ENCODE results near the gene MT1A. TPM values are rescaled to one million over a fixed set of nuclear protein-coding genes. Genes with fewer than 3 reads are reported as not detected.

MT1A gene
- total RNA-seq = 3.9 and 8.8 TPM in 2 replicates

GRCh38 chr16:56637814-56638750 is at the start of gene MT1A:
Gene MT1A (plus strand): TSS chr16:56638666. CDS start chr16:56638739, 73 bp downstream.

GRCh38 chr16:56589141-56590039 is 49.1 kb upstream of the MT1A start, which contains the start of gene MT3:
Gene MT3 (plus strand): TSS chr16:56589528. CDS start chr16:56589591, 63 bp downstream.

GRCh38 chr16:56608043-56608875 is 30.2 kb upstream of the MT1A start, which contains the start of gene MT2A:
Gene MT2A (plus strand): TSS chr16:56608584. CDS start chr16:56608656, 72 bp downstream.

GRCh38 chr16:56625140-56625942 is 13.1 kb upstream of the MT1A start, which contains the start of gene MT1E:
Gene MT1E (plus strand): TSS chr16:56625781. CDS start chr16:56625852, 71 bp downstream.

GRCh38 chr16:56632156-56632847 is 6.2 kb upstream of the MT1A start, which contains the start of gene MT1M:
Gene MT1M (plus strand): TSS chr16:56632659. CDS start chr16:56632732, 73 bp downstream.

GRCh38 chr16:56651586-56651985 is 13.1 kb downstream of the MT1A start, which contains the start of gene MT1B:
Gene MT1B (plus strand): TSS chr16:56651886. CDS start chr16:56651954, 68 bp downstream.

GRCh38 chr16:56657555-56658326 is 19.3 kb downstream of the MT1A start, which contains the start of gene MT1F:
Gene MT1F (plus strand): TSS chr16:56657959. CDS start chr16:56658059, 100 bp downstream.

GRCh38 chr16:56667581-56668571 is 29.4 kb downstream of the MT1A start, which contains the start of gene MT1G:
Gene MT1G (minus strand): TSS chr16:56668065. CDS start chr16:56667993, 72 bp downstream.

GRCh38 chr16:56669005-56669839 is 30.8 kb downstream of the MT1A start, which contains the start of gene MT1H:
Gene MT1H (plus strand): TSS chr16:56669814. CDS start chr16:56669885, 71 bp downstream.

GRCh38 chr16:56681939-56682702 is 43.7 kb downstream of the MT1A start, which contains the start of gene MT1X:
Gene MT1X (plus strand): TSS chr16:56682470. CDS start chr16:56682541, 71 bp downstream.

Other genes starting within 250 kb of the MT1A start
- 291 and 426 TPM in 2 replicates for gene AMFR, start 213.1 kb upstream of the MT1A start, total RNA-seq
- 57.5 and 92.6 TPM in 2 replicates for gene NUDT21, start 187.3 kb upstream of the MT1A start, total RNA-seq
- 82.9 and 83.8 TPM in 2 replicates for gene OGFOD1, start 187.1 kb upstream of the MT1A start, total RNA-seq
- 35.5 and 75.0 TPM in 2 replicates for gene BBS2, start 118.6 kb upstream of the MT1A start, total RNA-seq
- not detected in 2 replicates for gene MT4, start 73.6 kb upstream of the MT1A start, total RNA-seq
- 0.56 TPM in 1 of 2 replicates, not detected in the other for gene MT3, start 49.1 kb upstream of the MT1A start, total RNA-seq
- gene MT2A, start 30.1 kb upstream of the MT1A start, total RNA-seq = 190 and 238 TPM in 2 replicates
- 244 and 365 TPM in 2 replicates for gene MT1E, start 12.9 kb upstream of the MT1A start, total RNA-seq
- gene MT1M, start 6.0 kb upstream of the MT1A start, total RNA-seq = 2.5 and 5.9 TPM in 2 replicates
- gene MT1B, start 13.2 kb downstream of the MT1A start, total RNA-seq = not detected in 2 replicates
- gene MT1F, start 19.3 kb downstream of the MT1A start, total RNA-seq = 0.56 and 0.96 TPM in 2 replicates
- gene MT1G, start 29.4 kb downstream of the MT1A start, total RNA-seq = 0.56 and 1.5 TPM in 2 replicates
- 0.77 TPM in 1 of 2 replicates, not detected in the other for gene MT1H, start 31.1 kb downstream of the MT1A start, total RNA-seq
- gene MT1X, start 43.8 kb downstream of the MT1A start, total RNA-seq = 154 and 161 TPM in 2 replicates
- 40.3 and 91.1 TPM in 2 replicates for gene NUP93, start 91.5 kb downstream of the MT1A start, total RNA-seq
- gene SLC12A3, start 226.5 kb downstream of the MT1A start, total RNA-seq = not detected in 2 replicates